Measurements from ENCODE around the gene ATAD2B. TPM values are rescaled to one million over a fixed set of nuclear protein-coding genes. Genes with fewer than 3 reads are reported as not detected.
A peak's percentile ranks its signal among the peaks of the same experiment; 100 is the strongest.
"Not testable (repeated sequence)": the region's sequence is repeated elsewhere in the genome, so short reads cannot be mapped to it uniquely, and the experiment has no call there.

The ATAD2B gene
- 9.4 TPM for polyA plus RNA-seq (2013, experiment 1 of 2)
- 7.9 TPM for polyA plus RNA-seq (2013, experiment 2 of 2)

DNA sequence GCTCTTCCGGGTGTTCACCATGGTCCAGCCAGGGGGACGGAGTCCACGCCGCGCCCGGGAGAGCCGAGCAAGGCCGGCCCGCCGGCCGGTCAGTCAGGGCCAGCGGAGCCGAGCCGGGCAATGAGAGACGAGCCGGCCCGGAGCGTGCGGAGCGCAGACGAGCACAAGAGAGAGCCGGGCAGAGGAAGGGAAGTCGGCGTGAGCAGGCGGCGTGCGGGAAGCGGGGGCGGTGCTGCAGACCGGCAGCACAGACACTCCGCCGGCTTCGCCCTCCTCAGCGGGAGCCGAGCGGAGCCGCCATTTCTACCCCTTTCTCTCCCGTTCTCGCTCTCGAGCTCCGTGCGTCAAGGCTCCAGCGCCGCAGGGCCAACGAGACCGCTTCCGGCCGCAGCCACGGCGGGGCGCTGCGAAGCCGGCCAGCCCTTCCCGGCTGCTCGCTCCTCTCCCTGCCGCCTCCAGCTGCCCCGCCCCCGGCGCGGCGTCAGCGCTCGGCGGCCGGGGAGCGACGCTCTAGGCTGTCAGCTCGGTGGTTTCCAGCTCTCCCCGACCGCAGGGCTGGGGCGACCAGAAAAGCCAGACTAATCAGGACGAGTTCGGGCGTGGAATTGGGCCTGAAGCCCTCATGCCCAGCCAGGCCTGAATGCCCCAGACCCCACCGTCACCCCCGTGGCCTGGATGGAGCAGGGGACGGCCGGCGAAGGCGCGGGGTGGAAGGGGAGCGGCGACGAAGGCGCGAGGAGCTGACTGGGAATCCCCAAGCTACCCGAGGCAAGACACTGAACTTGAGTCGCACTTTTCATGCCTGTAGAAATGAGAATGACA, at the start of gene ATAD2B:
Gene ATAD2B, minus strand, starts transcription at position 374 of the 822 bp plus-strand sequence. Its CDS starts 353 bp downstream, at position 21.
- peaks cover 4% of the 10 kb centered on the region for H3K4me1 ChIP-seq (ENCODE audit: control insufficient read depth, insufficient read depth, low read length, poor library complexity, severe bottlenecking)
- peak within 1 kb of the TSS; percentile 96 for H3K4me3 ChIP-seq (ENCODE audit: extremely low read depth, insufficient read depth, low read length, poor library complexity, severe bottlenecking)
- H3K9me3 ChIP-seq (ENCODE audit: control insufficient read depth, low read length): no peaks in the 10 kb centered on the region
- H3K36me3 ChIP-seq (ENCODE audit: control insufficient read depth, insufficient read depth, low read length): peaks cover 25% of the 10 kb centered on the region
- H3K27ac ChIP-seq (ENCODE audit: low read depth, low read length, severe bottlenecking): peak within 1 kb of the TSS; percentile 95
- WGBS, 2 experiments (ENCODE audit: insufficient coverage in 2 of 2): 0% methylated on average over 64 to 83 of the region's 88 CpGs

DNA sequence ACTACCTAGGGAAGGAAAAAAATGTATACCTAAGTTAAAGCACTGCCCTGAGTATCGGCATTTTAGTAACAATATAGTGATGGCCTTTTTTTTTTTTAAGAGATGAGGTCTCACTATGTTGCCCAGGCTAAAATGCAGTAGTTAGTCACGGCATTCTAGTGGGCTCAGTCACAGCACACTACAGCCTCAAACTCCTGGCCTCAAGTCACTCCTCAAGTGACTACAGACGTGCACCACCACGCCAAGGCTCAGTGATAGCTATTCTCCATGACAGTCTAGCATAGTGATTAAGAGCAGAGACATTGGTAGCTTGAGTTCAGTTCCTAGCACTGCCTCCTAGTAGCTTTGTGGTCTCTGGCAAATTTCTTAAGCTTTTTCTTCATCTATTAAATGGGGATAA, 40.9 kb upstream of the ATAD2B start:
- Histone ChIP-seq H3K9me3 (ENCODE audit: control insufficient read depth, low read length) (no peaks in the 10 kb centered on the region), H3K4me3 (ENCODE audit: extremely low read depth, insufficient read depth, low read length, poor library complexity, severe bottlenecking) (no peak overlapping the region), H3K36me3 (ENCODE audit: control insufficient read depth, insufficient read depth, low read length) (peaks cover 36% of the 10 kb centered on the region), H3K27ac (ENCODE audit: low read depth, low read length, severe bottlenecking) (no peak overlapping the region), H3K4me1 (ENCODE audit: control insufficient read depth, insufficient read depth, low read length, poor library complexity, severe bottlenecking) (no peaks in the 10 kb centered on the region)
- WGBS, 2 experiments (ENCODE audit: insufficient coverage in 2 of 2): 100% methylated on average over 1 of the region's 4 CpGs

- Histone ChIP-seq H3K36me3 (ENCODE audit: control insufficient read depth, insufficient read depth, low read length) (peaks cover 18% of the 10 kb centered on the region), H3K27ac (ENCODE audit: low read depth, low read length, severe bottlenecking) (no peak overlapping the region), H3K4me1 (ENCODE audit: control insufficient read depth, insufficient read depth, low read length, poor library complexity, severe bottlenecking) (no peaks in the 10 kb centered on the region), H3K4me3 (ENCODE audit: extremely low read depth, insufficient read depth, low read length, poor library complexity, severe bottlenecking) (no peak overlapping the region), H3K9me3 (ENCODE audit: control insufficient read depth, low read length) (no peaks in the 10 kb centered on the region)
- WGBS, 2 experiments (ENCODE audit: insufficient coverage in 2 of 2): 93% methylated on average over 4 of the region's 6 CpGs; no CpG with 5 or more reads in 1 of the 2 experiments
Measured at GRCh38 chr2:23954325-23955014, 27.5 kb upstream of the ATAD2B start.

DNA sequence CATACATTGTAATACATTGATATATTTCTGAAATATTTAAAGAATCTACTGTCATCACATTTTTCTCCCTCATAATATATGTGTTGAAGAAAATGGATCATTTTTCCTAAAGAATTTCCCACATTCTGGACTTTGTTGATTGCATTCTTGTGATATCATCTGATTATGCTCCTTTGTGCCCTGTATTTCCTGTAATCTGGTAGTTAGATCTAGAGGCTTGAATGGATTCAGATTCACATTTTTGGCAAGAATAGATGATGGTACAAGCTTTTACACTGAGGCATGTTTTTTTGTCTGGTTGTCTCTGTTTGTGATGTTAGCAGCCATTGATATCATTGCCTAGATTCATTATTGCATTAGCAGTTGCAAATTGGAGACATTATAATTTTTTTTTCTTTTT, 26.7 kb upstream of the ATAD2B start:
- peaks cover 11% of the 10 kb centered on the region for H3K36me3 ChIP-seq (ENCODE audit: control insufficient read depth, insufficient read depth, low read length)
- no peaks in the 10 kb centered on the region for H3K4me1 ChIP-seq (ENCODE audit: control insufficient read depth, insufficient read depth, low read length, poor library complexity, severe bottlenecking)
- no peak overlapping the region for H3K27ac ChIP-seq (ENCODE audit: low read depth, low read length, severe bottlenecking)
- no peaks in the 10 kb centered on the region for H3K9me3 ChIP-seq (ENCODE audit: control insufficient read depth, low read length)
- H3K4me3 ChIP-seq (ENCODE audit: extremely low read depth, insufficient read depth, low read length, poor library complexity, severe bottlenecking): no peak overlapping the region

DNA sequence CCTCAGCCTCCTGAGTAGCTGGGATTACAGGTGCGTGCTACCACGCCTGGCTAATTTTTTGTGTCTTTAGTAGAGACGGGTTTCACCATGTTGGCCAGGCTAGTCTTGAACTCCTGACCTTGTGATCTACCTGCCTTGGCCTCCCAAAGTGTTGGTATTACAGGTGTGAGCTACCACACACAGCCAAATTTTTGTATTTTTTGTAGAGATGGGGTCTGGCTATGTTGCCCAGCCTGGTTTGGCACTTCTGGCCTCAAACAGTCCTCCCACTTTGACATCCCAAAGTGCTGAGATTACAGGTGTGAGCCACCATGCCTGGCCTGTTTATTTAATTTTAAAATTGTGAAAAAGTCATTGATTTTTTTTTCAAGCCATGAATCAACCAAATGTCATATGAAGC, 25.6 kb upstream of the ATAD2B start:
- H3K4me3 ChIP-seq (ENCODE audit: extremely low read depth, insufficient read depth, low read length, poor library complexity, severe bottlenecking); H3K27ac ChIP-seq (ENCODE audit: low read depth, low read length, severe bottlenecking); H3K36me3 ChIP-seq (ENCODE audit: control insufficient read depth, insufficient read depth, low read length); H3K9me3 ChIP-seq (ENCODE audit: control insufficient read depth, low read length); H3K4me1 ChIP-seq (ENCODE audit: control insufficient read depth, insufficient read depth, low read length, poor library complexity, severe bottlenecking): not testable (repeated sequence)
- 94 to 100% methylated on average over 2 to 3 of the region's 3 CpGs for WGBS, 2 experiments (ENCODE audit: insufficient coverage in 2 of 2)

- no peak overlapping the region for H3K4me3 ChIP-seq (ENCODE audit: extremely low read depth, insufficient read depth, low read length, poor library complexity, severe bottlenecking)
- WGBS, 2 experiments (ENCODE audit: insufficient coverage in 2 of 2): 100% methylated on average over 1 of the region's 2 CpGs; no CpG with 5 or more reads in 1 of the 2 experiments
- H3K9me3 ChIP-seq (ENCODE audit: control insufficient read depth, low read length): no peaks in the 10 kb centered on the region
- peaks cover 8% of the 10 kb centered on the region for H3K4me1 ChIP-seq (ENCODE audit: control insufficient read depth, insufficient read depth, low read length, poor library complexity, severe bottlenecking)
- peaks cover 18% of the 10 kb centered on the region for H3K36me3 ChIP-seq (ENCODE audit: control insufficient read depth, insufficient read depth, low read length)
- H3K27ac ChIP-seq (ENCODE audit: low read depth, low read length, severe bottlenecking): no peak overlapping the region
Measured at GRCh38 chr2:23947350-23947749, 20.4 kb upstream of the ATAD2B start.

GRCh38 chr2:23944976-23945375, 18.1 kb upstream of the ATAD2B start:
- H3K4me3 ChIP-seq (ENCODE audit: extremely low read depth, insufficient read depth, low read length, poor library complexity, severe bottlenecking): no peak overlapping the region
- peaks cover 14% of the 10 kb centered on the region for H3K4me1 ChIP-seq (ENCODE audit: control insufficient read depth, insufficient read depth, low read length, poor library complexity, severe bottlenecking)

DNA sequence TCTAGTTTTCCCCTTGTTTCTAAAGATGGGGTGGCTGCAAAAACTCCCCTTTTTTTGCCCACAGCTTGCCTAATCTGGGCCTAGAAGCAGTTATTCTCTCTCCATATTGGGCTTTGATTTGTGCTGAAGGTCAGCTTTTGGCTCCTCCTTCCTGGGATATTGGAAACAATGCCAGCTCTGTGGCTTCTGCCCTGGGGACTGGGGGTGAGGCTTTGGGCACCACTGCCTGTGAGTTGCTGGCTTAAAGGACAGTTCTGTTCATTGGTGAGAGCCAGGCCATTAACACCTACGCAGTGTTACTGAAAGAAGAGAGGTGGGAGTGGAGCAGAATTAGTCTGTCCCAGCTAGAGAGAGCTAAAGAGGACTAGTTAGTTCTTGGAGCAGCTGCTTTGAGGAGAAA, 17.6 kb upstream of the ATAD2B start:
- Histone ChIP-seq H3K9me3 (ENCODE audit: control insufficient read depth, low read length) (no peaks in the 10 kb centered on the region), H3K4me3 (ENCODE audit: extremely low read depth, insufficient read depth, low read length, poor library complexity, severe bottlenecking) (no peak overlapping the region), H3K4me1 (ENCODE audit: control insufficient read depth, insufficient read depth, low read length, poor library complexity, severe bottlenecking) (peaks cover 14% of the 10 kb centered on the region), H3K36me3 (ENCODE audit: control insufficient read depth, insufficient read depth, low read length) (peaks cover 18% of the 10 kb centered on the region), H3K27ac (ENCODE audit: low read depth, low read length, severe bottlenecking) (peak overlapping the region; percentile 24)
- 67 to 80% methylated on average over 1 of the region's 1 CpG for WGBS, 2 experiments (ENCODE audit: insufficient coverage in 2 of 2)

More at GRCh38 chr2:23944976-23945375, 18.1 kb upstream of the ATAD2B start:
- Histone ChIP-seq H3K27ac (ENCODE audit: low read depth, low read length, severe bottlenecking) (peak overlapping the region; percentile 24), H3K36me3 (ENCODE audit: control insufficient read depth, insufficient read depth, low read length) (peaks cover 18% of the 10 kb centered on the region), H3K9me3 (ENCODE audit: control insufficient read depth, low read length) (no peaks in the 10 kb centered on the region)

DNA sequence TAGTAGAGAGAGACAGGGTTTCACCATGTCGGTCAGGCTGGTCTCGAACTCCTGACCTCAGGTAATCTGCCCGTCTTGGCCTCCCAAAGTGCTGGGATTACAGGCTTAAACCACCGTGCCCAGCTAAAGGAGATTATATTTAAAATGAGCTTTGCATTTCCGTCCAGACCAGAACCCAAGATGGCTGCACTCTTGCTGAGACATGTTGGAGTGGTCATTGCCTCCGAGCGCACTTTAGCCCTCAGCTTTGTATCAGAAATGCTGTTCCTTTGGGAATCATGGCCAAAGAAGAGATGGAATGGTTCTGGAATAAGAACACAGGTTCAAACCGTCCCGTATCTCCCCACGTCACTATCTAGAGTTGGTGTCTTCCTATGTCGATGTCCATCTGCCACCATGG, 16.7 kb upstream of the ATAD2B start:
- peaks cover 18% of the 10 kb centered on the region for H3K36me3 ChIP-seq (ENCODE audit: control insufficient read depth, insufficient read depth, low read length)
- WGBS, 2 experiments (ENCODE audit: insufficient coverage in 2 of 2): 97 to 98% methylated on average over 10 to 11 of the region's 11 CpGs
- peaks cover 14% of the 10 kb centered on the region for H3K4me1 ChIP-seq (ENCODE audit: control insufficient read depth, insufficient read depth, low read length, poor library complexity, severe bottlenecking)
- H3K4me3 ChIP-seq (ENCODE audit: extremely low read depth, insufficient read depth, low read length, poor library complexity, severe bottlenecking): no peak overlapping the region
- no peak overlapping the region for H3K27ac ChIP-seq (ENCODE audit: low read depth, low read length, severe bottlenecking)
- H3K9me3 ChIP-seq (ENCODE audit: control insufficient read depth, low read length): no peaks in the 10 kb centered on the region

- Histone ChIP-seq H3K27ac (ENCODE audit: low read depth, low read length, severe bottlenecking) (no peak overlapping the region), H3K36me3 (ENCODE audit: control insufficient read depth, insufficient read depth, low read length) (peaks cover 13% of the 10 kb centered on the region), H3K4me1 (ENCODE audit: control insufficient read depth, insufficient read depth, low read length, poor library complexity, severe bottlenecking) (peaks cover 14% of the 10 kb centered on the region), H3K4me3 (ENCODE audit: extremely low read depth, insufficient read depth, low read length, poor library complexity, severe bottlenecking) (peak overlapping the region; percentile 64), H3K9me3 (ENCODE audit: control insufficient read depth, low read length) (no peaks in the 10 kb centered on the region)
- WGBS, 2 experiments (ENCODE audit: insufficient coverage in 2 of 2): 89 to 97% methylated on average over 5 to 6 of the region's 8 CpGs
Measured at GRCh38 chr2:23941644-23942043, 14.7 kb upstream of the ATAD2B start.

All from mesodermal cell (in vitro differentiated cells).